SJSA1 (cell line): ENCODE results near the gene ZNF790. TPM values are rescaled to one million over a fixed set of nuclear protein-coding genes. Genes with fewer than 3 reads are reported as not detected.

ENCODE experiments used
- DNase-seq, 2 experiments: peaks; one replicate each; pipeline ENCODE4 v3.0.0-alpha.2; 2015 to 2020; ENCODE audit warnings: low spot score in 2 of 2, low read depth in 1 of 2
- H3K27ac ChIP-seq: fragments of 250-450 bp; sonication (Bioruptor Pico); 2 replicates; pipeline ENCODE4 v1.5.1; 2020; ENCODE audit warnings: mild to moderate bottlenecking, moderate library complexity
- H3K27me3 ChIP-seq: fragments of 250-450 bp; sonication (Bioruptor Pico); replicated peaks from 2 replicates; pipeline ENCODE4 v1.5.1; 2020; ENCODE audit warnings: mild to moderate bottlenecking, moderate library complexity
- H3K36me3 ChIP-seq: fragments of 250-450 bp; sonication (Bioruptor Pico); 2 replicates; pipeline ENCODE4 v1.5.1; 2020; ENCODE audit warnings: mild to moderate bottlenecking
- H3K4me1 ChIP-seq: fragments of 250-450 bp; sonication (Bioruptor Pico); replicated peaks from 2 replicates; pipeline ENCODE4 v1.6.1; 2021; ENCODE audit warnings: mild to moderate bottlenecking
- H3K4me3 ChIP-seq: fragments of 250-450 bp; sonication (Bioruptor Pico); 2 replicates; pipeline ENCODE4 v1.5.1; 2020; ENCODE audit warnings: mild to moderate bottlenecking
- H3K9me3 ChIP-seq: fragments of 250-450 bp; sonication (Bioruptor Pico); replicated peaks from 2 replicates; pipeline ENCODE4 v1.5.1; 2020; ENCODE audit warnings: mild to moderate bottlenecking
- total RNA-seq: library from RNA; depleted of rRNA; stranded (reverse); fragments of >200 nt; shearing (Covaris generic); gene quantifications from 2 replicates; pipeline ENCODE4 v1.2.3, GENCODE V29; 2014; rRNA removed

ZNF790 gene
- 0.18 TPM in 1 of 2 replicates, not detected in the other for total RNA-seq

GRCh38 chr19:36837906-36838783, at the start of gene ZNF790:
Gene ZNF790 (minus strand): TSS chr19:36838387. CDS start chr19:36825619, 12,768 bp downstream.
- Histone ChIP-seq H3K4me3 (peak within 1 kb of the TSS; percentile 21), H3K36me3 (no peaks in the 10 kb centered on the region), H3K27me3 (no peaks in the 10 kb centered on the region), H3K9me3 (peaks cover 15% of the 10 kb centered on the region), H3K4me1 (no peaks in the 10 kb centered on the region), H3K27ac (no peak within 1 kb of the TSS)
- DNase-seq: no peak

- H3K9me3 ChIP-seq: peaks cover 19% of the 10 kb centered on the region
Observed at GRCh38 chr19:36876993-36877938, 39.1 kb upstream of the ZNF790 start.

GRCh38 chr19:36851898-36852297, 13.7 kb upstream of the ZNF790 start:
- H3K9me3 ChIP-seq: peaks cover 21% of the 10 kb centered on the region
- H3K4me1 ChIP-seq: no peaks in the 10 kb centered on the region
- DNase-seq: no peak
- no peak overlapping the region for H3K27ac ChIP-seq
- no peak overlapping the region for H3K4me3 ChIP-seq
- H3K27me3 ChIP-seq: no peaks in the 10 kb centered on the region
- H3K36me3 ChIP-seq: no peaks in the 10 kb centered on the region

More at GRCh38 chr19:36876993-36877938, 39.1 kb upstream of the ZNF790 start:
- H3K27me3 ChIP-seq: no peaks in the 10 kb centered on the region
- no peaks in the 10 kb centered on the region for H3K36me3 ChIP-seq
- no peak for DNase-seq
- H3K4me1 ChIP-seq: no peaks in the 10 kb centered on the region
- H3K27ac ChIP-seq: no peak overlapping the region
- H3K4me3 ChIP-seq: no peak overlapping the region

GRCh38 chr19:36850559-36851442, 12.6 kb upstream of the ZNF790 start, which contains the start of gene ZNF345:
Gene ZNF345 (plus strand): TSS chr19:36850876. CDS start chr19:36876831, 25,955 bp downstream.
- peak within 1 kb of the TSS; percentile 28 for H3K4me3 ChIP-seq
- DNase-seq: peak in 1 of 2 experiments; percentile 1
- H3K27ac ChIP-seq: no peak within 1 kb of the TSS
- H3K27me3 ChIP-seq: no peaks in the 10 kb centered on the region
- H3K36me3 ChIP-seq: no peaks in the 10 kb centered on the region
- H3K4me1 ChIP-seq: no peaks in the 10 kb centered on the region
- H3K9me3 ChIP-seq: peaks cover 20% of the 10 kb centered on the region

GRCh38 chr19:36849701-36850558, 11.7 kb upstream of the ZNF790 start:
- no peak for DNase-seq
- no peaks in the 10 kb centered on the region for H3K27me3 ChIP-seq
- no peaks in the 10 kb centered on the region for H3K36me3 ChIP-seq
- H3K4me3 ChIP-seq: peak overlapping the region; percentile 28
- peaks cover 18% of the 10 kb centered on the region for H3K9me3 ChIP-seq
- H3K27ac ChIP-seq: no peak overlapping the region
- no peaks in the 10 kb centered on the region for H3K4me1 ChIP-seq

- Histone ChIP-seq H3K4me1 (no peaks in the 10 kb centered on the region), H3K4me3 (no peak overlapping the region), H3K36me3 (no peaks in the 10 kb centered on the region), H3K9me3 (peaks cover 18% of the 10 kb centered on the region), H3K27me3 (no peaks in the 10 kb centered on the region), H3K27ac (no peak overlapping the region)
- DNase-seq: no peak
Observed at GRCh38 chr19:36847968-36848367, 9.8 kb upstream of the ZNF790 start.

GRCh38 chr19:36838784-36839324, 667 bp upstream of the ZNF790 start:
- H3K27ac ChIP-seq: no peak overlapping the region
- no peaks in the 10 kb centered on the region for H3K27me3 ChIP-seq
- no peaks in the 10 kb centered on the region for H3K36me3 ChIP-seq
- peaks cover 15% of the 10 kb centered on the region for H3K9me3 ChIP-seq
- no peak overlapping the region; the same call in 1 of the 2 replicates for H3K4me3 ChIP-seq
- no peak for DNase-seq
- H3K4me1 ChIP-seq: no peaks in the 10 kb centered on the region

GRCh38 chr19:36837176-36837905, 846 bp downstream of the ZNF790 start:
- no peak for DNase-seq
- H3K4me1 ChIP-seq: no peaks in the 10 kb centered on the region
- H3K27me3 ChIP-seq: no peaks in the 10 kb centered on the region
- H3K4me3 ChIP-seq: no peak overlapping the region
- peaks cover 15% of the 10 kb centered on the region for H3K9me3 ChIP-seq
- no peak overlapping the region for H3K27ac ChIP-seq
- no peaks in the 10 kb centered on the region for H3K36me3 ChIP-seq

- Histone ChIP-seq H3K36me3 (no peaks in the 10 kb centered on the region), H3K27ac (no peak overlapping the region), H3K4me1 (no peaks in the 10 kb centered on the region), H3K27me3 (no peaks in the 10 kb centered on the region), H3K9me3 (peaks cover 12% of the 10 kb centered on the region), H3K4me3 (no peak overlapping the region)
- DNase-seq: no peak
Observed at GRCh38 chr19:36833430-36833829, 4.8 kb downstream of the ZNF790 start.

GRCh38 chr19:36821758-36822157, 16.4 kb downstream of the ZNF790 start:
- H3K4me3 ChIP-seq: no peak overlapping the region
- H3K9me3 ChIP-seq: peaks cover 12% of the 10 kb centered on the region
- no peaks in the 10 kb centered on the region for H3K4me1 ChIP-seq
- DNase-seq: no peak
- H3K27me3 ChIP-seq: no peaks in the 10 kb centered on the region
- H3K36me3 ChIP-seq: no peaks in the 10 kb centered on the region
- no peak overlapping the region for H3K27ac ChIP-seq

- H3K36me3 ChIP-seq: no peaks in the 10 kb centered on the region
- no peaks in the 10 kb centered on the region for H3K27me3 ChIP-seq
- H3K9me3 ChIP-seq: peaks cover 17% of the 10 kb centered on the region
- DNase-seq: no peak
- no peak overlapping the region for H3K27ac ChIP-seq
- no peak overlapping the region for H3K4me3 ChIP-seq
- no peaks in the 10 kb centered on the region for H3K4me1 ChIP-seq
Observed at GRCh38 chr19:36819130-36819630, 19.0 kb downstream of the ZNF790 start.
